ENCODE data around the gene CCL4. TPM values are rescaled to one million over a fixed set of nuclear protein-coding genes. Genes with fewer than 3 reads are reported as not detected.

The CCL4 gene
- total RNA-seq, 1 donor from 2014 or later: 7.1 TPM

DNA sequence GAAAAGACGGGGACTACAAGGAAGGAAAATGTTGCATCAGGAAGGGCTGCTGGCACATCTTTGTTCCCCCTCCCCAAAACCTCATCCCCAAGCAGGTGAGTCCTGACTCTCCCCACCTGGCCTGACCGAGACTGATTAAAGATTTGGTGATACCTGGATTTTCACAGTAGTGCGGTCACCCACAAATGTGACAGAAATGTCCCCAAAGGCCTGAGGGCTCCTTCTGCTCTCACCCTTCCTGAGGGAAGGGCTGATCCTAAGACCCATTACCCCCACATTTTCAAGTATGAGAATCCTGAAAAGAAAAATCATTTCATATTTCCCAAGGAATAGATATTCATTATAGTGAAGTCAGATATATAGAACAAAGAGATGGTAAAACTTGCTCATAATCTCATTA, 44.0 kb downstream of the CCL4 start:
- no peak for DNase-seq

DNA sequence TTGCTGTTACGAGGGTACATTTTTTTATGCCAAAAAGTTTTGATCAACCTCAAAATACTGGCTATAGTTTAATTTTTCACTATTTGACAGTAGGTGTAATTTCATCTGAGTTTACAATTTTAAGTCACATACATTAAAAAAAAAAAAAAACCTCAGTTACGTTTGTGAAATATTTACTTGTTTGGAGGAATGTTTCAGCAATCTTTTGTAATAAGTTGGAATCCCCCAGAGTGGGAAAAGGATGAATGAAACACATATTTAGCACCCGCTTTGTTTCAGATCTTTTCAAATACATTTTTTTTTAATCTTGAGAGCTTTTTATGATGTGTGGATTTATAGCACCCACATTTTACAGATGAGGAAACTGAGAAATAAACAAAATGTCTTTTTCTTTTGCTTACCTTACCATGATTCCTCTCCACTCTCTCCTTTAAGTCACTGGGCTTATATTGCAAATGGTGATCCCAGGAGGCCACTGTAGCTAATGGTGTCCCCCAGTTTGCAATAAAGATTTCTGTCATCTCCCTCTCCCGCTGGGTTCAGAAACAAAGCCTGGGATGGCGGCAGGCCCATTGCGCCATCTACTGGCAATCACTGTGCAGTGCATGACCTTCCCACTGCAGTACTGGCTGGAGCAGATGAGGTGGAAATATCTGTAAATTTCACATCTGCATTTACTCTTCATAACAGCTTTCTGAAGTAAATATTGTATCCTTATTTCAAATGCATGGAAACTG, 45.1 kb downstream of the CCL4 start:
- DNase-seq: peak; percentile 39

DNA sequence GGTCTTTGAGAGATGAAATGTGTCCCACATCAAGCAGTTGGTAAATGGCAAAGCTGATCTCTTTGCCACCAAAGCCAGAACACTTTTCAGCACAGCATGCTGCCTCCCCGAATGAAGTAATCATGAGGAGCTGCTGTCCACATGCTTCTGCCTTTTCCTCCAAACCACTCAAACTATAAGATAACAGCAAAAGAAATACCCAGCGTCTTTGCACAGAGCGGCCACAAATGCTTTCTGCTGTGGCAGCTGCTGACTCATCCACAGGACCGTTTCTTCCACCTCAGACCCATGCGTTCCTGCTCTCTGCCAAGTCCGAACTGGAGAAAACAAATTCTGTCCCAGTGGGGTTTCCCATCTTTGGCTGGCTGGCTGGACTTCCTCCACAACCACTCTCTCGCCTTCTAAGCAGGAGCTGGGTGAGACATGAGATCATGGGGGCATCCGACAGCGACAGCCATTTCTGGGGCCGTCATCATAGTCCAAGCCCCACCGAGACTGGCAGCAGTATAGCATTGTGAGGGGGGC, 45.7 kb downstream of the CCL4 start:
- DNase-seq: no peak

DNA sequence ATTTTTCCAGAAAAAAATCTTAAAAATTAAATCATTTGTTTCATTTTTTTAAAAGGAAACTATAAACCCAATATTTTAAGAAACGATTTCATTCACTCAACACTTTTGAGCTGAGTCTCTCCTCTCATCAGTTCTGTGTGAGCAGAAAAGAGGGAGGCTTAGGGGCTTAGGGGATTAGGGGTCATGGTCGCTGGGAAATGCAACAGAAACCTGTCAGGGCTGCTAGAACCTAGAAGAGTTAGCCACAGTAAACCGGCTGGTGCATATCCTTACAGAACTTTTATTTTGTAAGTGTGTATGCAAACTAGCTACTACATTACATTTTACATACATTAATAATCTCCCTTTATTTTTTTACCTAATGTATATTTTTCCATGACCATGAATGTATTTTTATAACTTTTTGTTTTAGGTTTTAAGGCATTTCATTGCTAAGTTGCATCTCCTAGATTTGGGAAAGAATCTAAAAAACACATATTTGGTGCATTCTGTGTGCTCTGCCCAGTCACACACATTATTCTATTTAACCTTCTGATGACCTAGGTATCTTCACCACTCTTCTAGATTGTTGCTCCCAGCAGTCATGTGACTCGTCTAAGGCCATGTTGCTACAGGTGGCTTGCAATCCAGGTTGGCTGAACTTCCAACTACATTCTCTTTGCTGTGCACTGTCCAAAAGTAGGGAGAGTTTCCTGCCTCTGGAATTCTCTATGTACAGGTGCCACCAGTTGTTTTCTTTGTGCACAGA, 48.4 kb downstream of the CCL4 start:
- DNase-seq: no peak

DNA sequence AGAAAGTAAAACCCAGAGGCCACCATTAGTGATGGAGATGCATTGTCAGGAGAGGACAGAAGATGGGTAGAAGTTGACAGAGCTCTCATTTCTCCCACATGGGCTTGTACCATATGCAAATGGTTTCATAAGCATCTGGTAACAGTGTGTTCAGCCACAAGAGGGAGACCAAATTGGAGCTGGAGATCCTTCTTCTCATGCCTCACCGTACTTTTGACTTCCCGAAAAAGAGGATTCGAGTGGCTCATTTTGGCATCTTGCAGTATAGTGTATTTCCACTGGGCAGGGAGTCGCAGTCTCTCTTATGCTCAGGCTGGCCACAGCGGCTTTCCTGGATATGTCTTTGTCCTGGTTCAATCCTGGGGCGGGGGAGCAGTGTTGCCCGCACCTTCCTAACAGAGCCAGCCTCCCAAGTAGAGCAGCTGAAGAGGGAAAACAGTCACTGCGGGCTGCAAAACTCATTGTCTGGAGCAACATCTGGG, 49.1 kb downstream of the CCL4 start:
- peak; percentile 20 for DNase-seq

DNA sequence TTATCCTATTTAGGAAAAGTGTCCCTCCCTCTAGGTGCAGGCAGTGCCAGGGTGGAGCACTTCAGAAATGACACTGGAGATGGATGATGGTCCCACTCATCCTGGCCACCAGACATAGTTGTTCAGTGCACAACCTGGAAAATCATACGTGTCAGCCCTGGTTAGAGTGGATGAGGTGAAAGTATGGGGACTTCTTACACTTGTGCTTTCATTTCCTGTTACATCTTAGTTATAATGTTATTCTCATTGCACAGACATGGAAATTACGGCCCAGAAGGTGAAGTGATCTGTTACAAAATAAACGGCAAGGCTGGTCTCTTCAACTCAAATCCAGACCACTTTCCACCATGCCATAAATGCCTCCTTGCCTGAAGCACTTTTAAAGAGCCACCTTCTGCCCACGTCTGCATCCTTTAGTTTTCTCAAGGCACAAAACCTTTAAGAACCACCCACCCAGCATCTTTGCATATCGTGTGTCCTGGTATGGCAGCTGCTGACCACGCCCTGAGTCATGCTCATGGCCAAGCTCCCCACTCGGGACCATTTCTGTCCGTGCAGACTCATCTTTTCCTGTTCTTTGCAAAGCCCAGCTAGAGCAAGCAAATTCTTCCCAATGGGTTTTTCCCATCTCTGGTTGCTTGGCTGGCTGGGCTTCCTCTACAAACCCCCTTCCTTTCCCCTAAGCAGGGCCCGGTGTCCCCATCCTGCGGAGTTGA, 50.4 kb downstream of the CCL4 start:
- DNase-seq: no peak

Small RNAs within 50 kb of the gene (small RNA-seq; reads per million reads assigned to genes)
- not detected for gene RN7SL301P (ENCODE audit: low replicate concordance)

Other genes starting within 250 kb of the CCL4 start
- gene HEATR9, start 234.9 kb upstream of the CCL4 start, total RNA-seq: not detected
- gene CCL5, start 223.5 kb upstream of the CCL4 start, total RNA-seq: 1.4 TPM
- gene RDM1, start 173.1 kb upstream of the CCL4 start, total RNA-seq: 0.79 TPM
- not detected for gene LYZL6, start 160.1 kb upstream of the CCL4 start, total RNA-seq
- gene CCL16, start 122.3 kb upstream of the CCL4 start, total RNA-seq: not detected
- gene CCL14, start 117.1 kb upstream of the CCL4 start, total RNA-seq: 3.1 TPM
- not detected for gene CCL15, start 102.3 kb upstream of the CCL4 start, total RNA-seq
- 0.39 TPM for gene CCL23, start 85.9 kb upstream of the CCL4 start, total RNA-seq
- not detected for gene CCL18, start 39.6 kb upstream of the CCL4 start, total RNA-seq
- gene CCL3, start 13.7 kb upstream of the CCL4 start, total RNA-seq: 7.9 TPM
- 0.39 TPM for gene TBC1D3B, start 72.8 kb downstream of the CCL4 start, total RNA-seq
- gene CCL3L1, start 92.9 kb downstream of the CCL4 start, total RNA-seq: 3.9 TPM
- 19.3 TPM for gene CCL4L2, start 107.2 kb downstream of the CCL4 start, total RNA-seq
- gene TBC1D3I, start 160.7 kb downstream of the CCL4 start, total RNA-seq: not detected
- gene TBC1D3G, start 220.1 kb downstream of the CCL4 start, total RNA-seq: not detected

Data from skin of body (tissue), 3 donors.